WI38 (cell line): ENCODE results near the gene LMF1.

Experiments
- H3K4me3 ChIP-seq: 2 replicates; pipeline ENCODE4 v1.5.1; 2011; ENCODE audit warnings: low read depth, mild to moderate bottlenecking, control low read depth, low read length
- TF ChIP-seq, protein P1 (sequence below): IDR thresholded peaks from 2 replicates; pipeline ENCODE4 v1.5.1; 2012; ENCODE audit warnings: low read depth, mild to moderate bottlenecking, control low read depth, low read length

The LMF1 gene

DNA sequence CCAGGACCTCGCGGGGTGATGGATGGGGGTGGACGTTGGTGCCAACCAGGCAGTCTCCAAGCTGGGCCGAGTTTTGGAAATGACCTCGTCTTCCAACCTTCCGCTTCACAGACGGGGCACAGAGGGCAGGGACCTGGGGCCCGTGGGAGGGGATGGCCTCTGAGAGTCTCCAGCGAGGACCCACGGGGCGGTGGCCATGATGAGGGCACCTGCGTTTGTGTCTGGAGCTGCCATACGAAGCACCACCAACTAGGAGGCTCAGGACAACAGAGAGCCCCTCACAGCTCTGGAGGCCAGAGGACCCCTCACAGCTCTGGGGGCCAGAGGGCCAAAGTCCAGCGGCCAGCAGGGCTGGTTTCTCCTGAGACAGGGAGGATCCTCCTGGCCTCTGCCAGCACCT, 37.3 kb upstream of the LMF1 start:
- TF ChIP-seq, protein P1, sequence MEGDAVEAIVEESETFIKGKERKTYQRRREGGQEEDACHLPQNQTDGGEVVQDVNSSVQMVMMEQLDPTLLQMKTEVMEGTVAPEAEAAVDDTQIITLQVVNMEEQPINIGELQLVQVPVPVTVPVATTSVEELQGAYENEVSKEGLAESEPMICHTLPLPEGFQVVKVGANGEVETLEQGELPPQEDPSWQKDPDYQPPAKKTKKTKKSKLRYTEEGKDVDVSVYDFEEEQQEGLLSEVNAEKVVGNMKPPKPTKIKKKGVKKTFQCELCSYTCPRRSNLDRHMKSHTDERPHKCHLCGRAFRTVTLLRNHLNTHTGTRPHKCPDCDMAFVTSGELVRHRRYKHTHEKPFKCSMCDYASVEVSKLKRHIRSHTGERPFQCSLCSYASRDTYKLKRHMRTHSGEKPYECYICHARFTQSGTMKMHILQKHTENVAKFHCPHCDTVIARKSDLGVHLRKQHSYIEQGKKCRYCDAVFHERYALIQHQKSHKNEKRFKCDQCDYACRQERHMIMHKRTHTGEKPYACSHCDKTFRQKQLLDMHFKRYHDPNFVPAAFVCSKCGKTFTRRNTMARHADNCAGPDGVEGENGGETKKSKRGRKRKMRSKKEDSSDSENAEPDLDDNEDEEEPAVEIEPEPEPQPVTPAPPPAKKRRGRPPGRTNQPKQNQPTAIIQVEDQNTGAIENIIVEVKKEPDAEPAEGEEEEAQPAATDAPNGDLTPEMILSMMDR, result no peak
- H3K4me3 ChIP-seq, result no peak overlapping the region

DNA sequence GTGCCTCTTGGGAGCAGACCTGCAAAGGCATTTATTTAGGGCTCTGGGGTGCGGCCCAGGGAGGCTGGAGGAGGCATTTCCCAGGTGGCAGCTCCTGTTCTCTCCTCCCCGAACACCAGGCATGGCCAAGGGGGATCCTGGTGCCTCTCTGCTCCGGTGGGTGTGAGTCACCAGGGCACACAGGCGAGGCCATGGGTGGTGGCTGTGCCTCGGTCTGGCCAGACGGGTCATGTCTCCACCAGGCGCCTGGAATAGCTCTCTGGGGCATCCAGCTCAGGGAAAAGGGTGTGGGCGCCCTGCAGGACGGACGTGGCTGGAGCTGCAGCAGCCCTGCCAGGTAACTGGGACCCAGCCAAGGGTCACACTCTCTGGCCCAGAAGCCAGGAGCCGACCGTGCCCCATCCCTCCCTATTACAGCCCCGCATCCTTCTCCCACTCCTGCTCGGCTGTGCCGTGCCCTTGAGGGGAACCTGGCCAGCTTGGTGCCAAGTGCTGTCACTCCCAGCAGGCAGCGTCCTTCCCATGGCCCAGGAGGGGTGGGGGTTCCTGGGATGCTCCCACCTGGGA, 36.6 kb upstream of the LMF1 start:
- no peak overlapping the region for H3K4me3 ChIP-seq
- TF ChIP-seq, protein P1, result no peak

DNA sequence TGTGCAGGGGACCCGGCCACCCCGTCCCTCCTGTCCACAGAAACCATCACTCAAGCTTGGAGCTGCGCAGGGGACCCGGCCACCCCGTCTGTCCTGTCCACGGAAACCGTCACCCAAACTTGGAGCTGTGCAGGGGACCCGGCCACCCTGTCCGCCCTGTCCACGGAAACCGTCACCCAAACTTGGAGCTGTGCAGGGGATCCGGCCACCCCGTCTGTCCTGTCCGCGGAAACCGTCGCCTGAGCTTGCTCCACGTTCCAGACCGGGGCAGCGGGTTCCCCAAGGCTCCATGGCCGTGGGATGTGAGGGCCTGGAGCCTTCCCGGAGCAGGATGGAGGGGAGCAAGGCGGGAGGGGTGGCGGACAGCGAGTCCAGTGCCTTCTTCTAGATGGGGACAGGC, 36.0 kb upstream of the LMF1 start:
- H3K4me3 ChIP-seq, result no peak overlapping the region
- TF ChIP-seq, protein P1, result no peak

DNA sequence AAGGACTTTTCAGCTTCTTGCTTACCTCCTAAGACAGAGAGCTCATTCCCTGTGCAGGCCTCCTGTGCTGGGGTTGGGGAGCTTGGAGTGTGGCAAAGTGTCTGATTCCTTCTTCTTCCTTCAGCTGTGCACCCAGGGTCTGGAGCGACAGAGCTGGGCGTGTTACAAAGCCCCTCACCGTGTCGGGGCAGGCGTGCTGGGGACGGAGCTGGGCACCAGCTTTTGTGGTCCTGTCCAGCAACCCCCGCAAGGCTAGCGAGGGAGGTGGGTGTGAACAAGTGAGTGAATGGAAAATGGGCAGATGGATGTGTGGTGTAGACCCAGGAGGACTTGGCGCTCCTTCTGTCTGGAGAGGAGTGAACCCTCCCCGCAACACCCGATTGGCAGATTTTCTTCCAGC, 34.5 kb upstream of the LMF1 start:
- TF ChIP-seq, protein P1, result no peak
- H3K4me3 ChIP-seq, result no peak overlapping the region

DNA sequence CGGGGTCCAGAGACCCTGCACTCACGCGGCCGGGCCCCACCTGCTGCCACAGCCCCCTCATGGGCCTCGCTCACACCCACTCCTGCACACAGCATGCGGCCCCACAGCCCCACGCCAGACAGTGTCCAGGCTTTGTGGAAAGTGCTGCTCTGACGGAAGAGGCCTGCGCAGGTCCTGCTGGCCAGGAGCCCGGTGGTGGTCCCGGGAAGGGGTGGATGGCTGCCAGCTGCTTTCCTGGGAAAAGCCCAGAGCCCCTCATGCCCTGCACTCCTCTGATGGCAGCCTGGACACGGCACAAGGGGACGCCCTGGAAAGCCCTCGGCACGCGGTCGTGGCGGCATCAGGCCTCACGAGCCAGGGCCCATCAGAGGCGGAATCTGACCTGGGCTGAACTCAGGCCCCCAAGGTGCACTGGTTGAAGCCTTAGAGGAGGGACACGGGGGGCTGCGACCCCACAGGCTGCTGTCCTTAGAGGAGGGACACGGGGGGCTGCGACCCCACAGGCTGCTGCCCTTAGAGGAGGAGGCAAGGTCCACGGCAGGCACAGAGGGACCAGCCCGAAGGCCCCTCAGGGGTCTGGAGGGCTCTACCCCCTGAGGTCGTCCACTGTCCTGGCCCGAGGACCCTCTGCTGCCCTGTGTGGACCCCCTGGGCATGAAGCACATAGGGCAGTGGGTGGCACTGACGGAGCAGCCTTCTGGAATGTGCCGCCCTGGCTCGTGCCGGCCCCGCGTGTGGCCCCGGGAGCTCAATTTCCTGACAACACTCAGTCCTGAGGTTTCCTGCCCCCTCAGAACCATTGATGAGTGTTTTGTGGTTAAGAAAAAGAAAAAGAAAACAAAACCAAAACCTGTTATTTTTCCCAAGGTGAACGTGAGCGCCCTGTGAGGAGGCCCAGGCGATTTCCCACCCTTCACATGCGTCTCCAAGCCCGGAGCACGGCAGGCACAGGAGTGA, 32.9 kb upstream of the LMF1 start:
- no peak overlapping the region for H3K4me3 ChIP-seq
- TF ChIP-seq, protein P1, result no peak

DNA sequence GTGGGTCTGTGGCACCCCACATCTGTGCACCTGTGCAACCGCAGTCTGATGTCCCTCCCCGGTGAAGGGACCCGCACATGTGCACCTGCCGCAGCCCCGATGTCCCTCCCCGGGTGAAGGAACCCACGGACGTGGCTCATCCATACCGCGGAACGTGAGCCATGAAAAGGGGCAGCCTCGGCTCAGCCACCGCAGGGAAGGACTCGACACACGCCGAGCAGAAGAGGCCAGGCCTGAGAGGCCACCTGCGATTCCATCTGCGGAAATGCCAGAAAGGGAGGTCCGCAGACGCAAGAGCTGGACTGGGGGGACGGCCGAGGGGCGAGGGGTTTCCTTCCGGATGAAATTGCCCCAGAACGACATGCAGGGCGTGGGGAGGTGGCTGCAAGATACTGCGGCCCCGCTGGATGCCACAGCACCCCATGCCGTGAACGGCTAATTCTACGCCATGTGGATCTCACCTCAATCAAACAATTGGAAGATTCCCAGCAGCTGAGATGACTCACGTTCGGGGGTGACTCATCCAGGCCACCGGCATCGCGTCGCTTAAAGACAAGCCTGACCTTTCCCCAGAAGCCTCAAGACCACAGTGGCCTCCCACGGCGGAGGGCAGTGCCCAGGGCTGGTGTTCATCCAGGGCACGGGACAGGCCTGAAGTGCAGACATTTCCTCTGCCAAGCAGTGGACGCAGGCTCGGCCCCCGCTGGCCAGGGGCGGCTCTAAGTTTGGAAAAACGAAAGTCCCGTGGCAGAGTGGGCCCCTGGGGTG, 31.8 kb upstream of the LMF1 start:
- no peak overlapping the region for H3K4me3 ChIP-seq

More for the DNA sequence above, 31.8 kb upstream of the LMF1 start:
- TF ChIP-seq, protein P1, result no peak
